ENCODE data around the gene PIPOX.

The PIPOX gene

DNA sequence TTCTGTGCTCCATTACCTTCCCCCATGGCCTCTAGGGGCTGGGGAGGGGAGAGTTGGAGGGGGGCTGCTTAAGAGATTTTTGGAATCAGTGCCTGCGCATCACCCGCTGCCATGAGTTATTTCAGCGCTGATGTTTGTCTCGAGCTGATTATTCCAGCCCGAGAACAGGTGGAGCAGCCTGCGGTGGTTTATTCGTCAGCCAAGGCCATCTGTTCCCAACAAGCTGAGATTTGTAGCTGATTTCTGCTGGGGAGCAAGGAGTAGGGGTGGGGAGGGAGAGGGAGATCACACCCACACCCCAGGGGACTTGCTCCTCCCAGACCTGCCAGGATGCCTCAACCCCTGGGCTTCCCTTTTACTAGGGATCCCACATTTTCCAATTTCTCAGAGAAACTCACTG, 23.1 kb downstream of the PIPOX start:
- CTCF ChIA-PET, result interaction anchor here (1.1 kb wide), 1 partner anchor 29 kb away, joined by 3 read pairs; no protein-coding TSS in a partner anchor
- Mint-ChIP-seq H3K4me3 (no peak overlapping the region), H3K27ac (no peak overlapping the region), H3K36me3 (no peaks in the 10 kb centered on the region), H3K27me3 (peaks cover 21% of the 10 kb centered on the region), H3K4me1 (no peaks in the 10 kb centered on the region), H3K9me3 (no peaks in the 10 kb centered on the region)
- no peak for DNase-seq

DNA sequence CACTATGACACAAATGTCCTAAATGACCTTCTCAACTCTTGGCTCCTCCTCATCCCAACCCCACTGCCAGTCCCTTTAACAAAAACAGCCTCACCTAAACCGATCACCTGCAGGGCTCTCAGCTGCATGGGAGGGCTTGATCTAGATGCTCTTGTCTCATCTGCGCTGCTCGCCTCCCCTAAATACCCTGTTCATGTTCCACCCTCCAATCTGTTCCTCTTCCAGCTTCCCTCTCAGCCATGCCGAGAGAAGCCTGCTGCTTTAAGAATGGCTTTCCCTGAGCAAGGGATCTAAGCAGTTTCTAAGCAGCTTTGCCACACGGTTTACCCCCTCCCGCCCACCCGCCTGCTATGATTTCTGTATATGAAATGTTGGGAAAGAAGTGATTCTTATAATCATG, 23.7 kb downstream of the PIPOX start:
- Mint-ChIP-seq H3K4me1 (no peaks in the 10 kb centered on the region), H3K27me3 (peaks cover 21% of the 10 kb centered on the region), H3K4me3 (no peak overlapping the region), H3K9me3 (no peaks in the 10 kb centered on the region), H3K36me3 (no peaks in the 10 kb centered on the region), H3K27ac (no peak overlapping the region)
- CTCF ChIA-PET, result interaction anchor here (1.0 to 1.1 kb wide), 2 partner anchors 30 to 101 kb away, joined by 3 read pairs; no protein-coding TSS in a partner anchor
- DNase-seq, result no peak

DNA sequence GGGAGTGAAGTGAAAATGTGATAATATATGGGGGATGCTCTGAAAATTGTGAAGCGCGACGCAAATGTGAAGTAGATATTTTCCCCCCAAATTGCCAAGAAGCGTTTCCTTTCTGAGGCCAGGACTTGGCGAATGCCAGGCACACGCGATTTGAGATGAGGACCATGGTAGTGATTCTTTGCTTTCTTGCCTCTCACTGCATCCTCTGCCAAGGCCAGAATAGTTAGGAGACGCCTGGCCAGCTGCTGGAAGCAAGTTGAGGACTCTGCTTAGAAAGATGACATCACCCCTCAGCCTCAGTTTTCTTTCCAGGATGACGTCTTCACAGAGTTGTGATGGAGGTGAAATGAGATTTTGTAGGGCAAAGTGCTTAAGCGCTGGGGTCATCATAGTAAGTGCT, 25.9 kb downstream of the PIPOX start:
- no peaks in the 10 kb centered on the region for H3K9me3 Mint-ChIP-seq
- H3K4me3 Mint-ChIP-seq, result no peak overlapping the region
- CTCF ChIA-PET, result no interaction called here
- no peak overlapping the region for H3K27ac Mint-ChIP-seq
- no peaks in the 10 kb centered on the region for H3K4me1 Mint-ChIP-seq
- peaks cover 14% of the 10 kb centered on the region for H3K27me3 Mint-ChIP-seq
- DNase-seq, result no peak
- H3K36me3 Mint-ChIP-seq, result no peaks in the 10 kb centered on the region

DNA sequence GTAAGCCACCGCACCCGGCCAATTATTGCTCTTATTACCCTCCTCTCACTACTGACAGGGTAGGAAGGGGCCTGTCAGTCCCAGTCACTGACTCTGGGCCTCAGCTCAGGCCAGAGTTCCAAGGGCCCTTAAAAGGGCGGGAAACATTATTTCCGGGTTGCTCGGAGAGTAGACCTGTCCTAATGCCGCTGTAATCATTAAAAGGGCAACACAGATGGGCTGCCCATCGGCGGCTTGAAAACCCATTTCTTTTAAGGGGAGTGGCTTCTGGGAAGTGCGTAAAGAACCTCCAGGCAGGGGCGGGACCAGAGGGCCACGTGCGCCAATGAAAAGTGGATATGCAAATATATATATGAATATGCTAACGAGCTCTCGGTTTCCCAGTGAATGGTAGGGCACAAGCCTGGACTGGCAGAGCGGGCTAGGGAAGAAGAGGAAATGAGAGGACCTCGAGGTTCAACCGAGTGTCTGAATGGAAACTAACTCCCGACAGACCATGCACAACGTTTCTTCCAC, 26.6 kb downstream of the PIPOX start:
- H3K4me3 Mint-ChIP-seq, result no peak overlapping the region
- peaks cover 13% of the 10 kb centered on the region for H3K27me3 Mint-ChIP-seq
- no peak overlapping the region for H3K27ac Mint-ChIP-seq
- DNase-seq, result no peak
- H3K9me3 Mint-ChIP-seq, result no peaks in the 10 kb centered on the region
- CTCF ChIA-PET, result interaction anchor here (1.3 kb wide), 1 partner anchor 47 kb away, joined by 3 read pairs; no protein-coding TSS in a partner anchor
- H3K36me3 Mint-ChIP-seq, result no peaks in the 10 kb centered on the region
- H3K4me1 Mint-ChIP-seq, result no peaks in the 10 kb centered on the region

DNA sequence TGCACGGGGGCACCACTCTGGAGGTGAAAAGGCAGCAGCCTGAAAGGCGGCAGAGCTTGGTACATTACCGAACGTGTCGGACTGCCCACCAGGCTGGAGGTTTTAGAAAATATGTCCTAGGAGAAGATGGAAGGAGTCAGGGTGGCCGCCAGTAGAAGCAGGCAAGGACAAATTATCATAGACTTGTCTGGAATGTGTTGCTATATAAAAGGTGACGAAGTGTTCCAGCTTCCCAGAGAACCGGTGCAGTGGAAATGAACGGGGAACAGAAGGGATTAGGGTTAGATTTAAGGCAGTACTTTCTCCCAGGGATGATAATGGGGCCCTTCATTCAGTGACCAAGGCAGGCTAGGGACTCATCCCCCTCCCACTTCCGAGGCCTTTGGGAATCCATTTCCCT, 27.4 kb downstream of the PIPOX start:
- Mint-ChIP-seq H3K4me1 (no peaks in the 10 kb centered on the region), H3K36me3 (no peaks in the 10 kb centered on the region), H3K4me3 (no peak overlapping the region), H3K27ac (no peak overlapping the region), H3K27me3 (peaks cover 13% of the 10 kb centered on the region), H3K9me3 (no peaks in the 10 kb centered on the region)
- DNase-seq, result no peak
- CTCF ChIA-PET, result interaction anchor here (1.3 kb wide), 1 partner anchor 47 kb away, joined by 3 read pairs; no protein-coding TSS in a partner anchor

DNA sequence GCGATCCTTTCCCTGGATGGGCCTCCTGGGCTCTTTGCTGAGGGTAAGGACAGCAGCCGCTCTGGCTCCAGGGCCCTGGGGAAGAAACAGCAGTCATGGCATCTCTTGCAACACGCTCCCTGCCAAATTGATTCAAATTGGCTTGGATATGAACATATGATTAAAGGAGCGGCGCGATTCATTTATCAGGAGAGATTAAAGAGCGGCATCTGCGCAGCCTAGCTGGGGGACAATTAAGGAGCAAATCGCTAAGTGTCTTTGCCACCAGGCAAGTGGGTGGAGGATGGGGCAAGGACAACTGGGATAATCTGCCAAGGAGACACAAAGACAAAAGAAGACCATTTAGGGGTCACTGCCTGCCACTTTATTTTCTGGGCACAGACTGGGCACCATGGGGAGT, 27.8 kb downstream of the PIPOX start:
- Mint-ChIP-seq H3K27ac (no peak overlapping the region), H3K4me1 (no peaks in the 10 kb centered on the region), H3K4me3 (no peak overlapping the region), H3K36me3 (no peaks in the 10 kb centered on the region), H3K9me3 (no peaks in the 10 kb centered on the region), H3K27me3 (peaks cover 9% of the 10 kb centered on the region)
- CTCF ChIA-PET, result interaction anchor here (1.3 kb wide), 1 partner anchor 46 kb away, joined by 3 read pairs; no protein-coding TSS in a partner anchor
- DNase-seq, result no peak

DNA sequence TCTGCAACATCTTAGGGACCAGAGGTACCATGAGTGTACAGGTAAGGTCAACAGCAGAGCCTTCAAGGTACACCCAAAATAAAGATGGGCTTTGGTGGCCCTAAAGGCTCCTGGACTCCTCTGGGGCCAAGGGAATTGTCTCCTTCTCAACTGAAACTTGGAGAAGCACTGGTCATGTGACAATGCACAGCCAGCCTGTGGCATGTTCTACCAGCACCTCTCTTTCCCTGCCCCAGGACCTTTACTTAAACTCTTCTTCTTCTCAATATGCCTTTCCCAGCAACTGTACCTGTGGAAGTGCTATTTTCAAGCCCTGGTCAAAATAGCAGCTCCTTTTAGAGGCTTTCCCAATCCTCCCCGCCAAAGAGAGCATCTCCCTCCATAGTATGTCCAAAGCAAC, 28.4 kb downstream of the PIPOX start:
- H3K27me3 Mint-ChIP-seq, result peaks cover 4% of the 10 kb centered on the region
- no peak overlapping the region for H3K27ac Mint-ChIP-seq
- H3K4me3 Mint-ChIP-seq, result no peak overlapping the region
- H3K9me3 Mint-ChIP-seq, result no peaks in the 10 kb centered on the region
- CTCF ChIA-PET, result no interaction called here
- H3K4me1 Mint-ChIP-seq, result no peaks in the 10 kb centered on the region
- no peak for DNase-seq
- no peaks in the 10 kb centered on the region for H3K36me3 Mint-ChIP-seq

DNA sequence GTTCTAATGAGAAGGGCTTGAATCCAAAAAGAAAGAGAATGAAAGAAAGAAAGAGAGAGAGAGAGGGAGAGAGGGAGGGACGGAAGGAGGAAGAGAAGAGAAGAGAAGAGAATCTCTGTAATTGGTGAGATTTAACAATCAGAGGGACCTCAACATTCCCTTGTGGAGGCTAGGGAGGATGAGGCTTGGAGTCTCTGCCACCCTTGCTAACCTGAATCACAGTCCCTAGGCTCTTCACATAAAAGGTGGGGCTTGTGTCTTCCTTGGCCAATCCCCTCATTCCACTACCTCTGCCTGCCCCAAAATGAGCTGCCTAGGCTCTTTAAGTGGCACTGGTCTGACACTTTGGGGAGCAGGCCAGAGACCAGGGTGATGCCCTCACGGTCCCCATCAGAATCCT, 30.1 kb downstream of the PIPOX start:
- CTCF ChIA-PET, result no interaction called here
- Mint-ChIP-seq H3K27me3 (no peaks in the 10 kb centered on the region), H3K4me1 (no peaks in the 10 kb centered on the region), H3K36me3 (no peaks in the 10 kb centered on the region), H3K9me3 (no peaks in the 10 kb centered on the region), H3K4me3 (no peak overlapping the region), H3K27ac (no peak overlapping the region)
- DNase-seq, result no peak

DNA sequence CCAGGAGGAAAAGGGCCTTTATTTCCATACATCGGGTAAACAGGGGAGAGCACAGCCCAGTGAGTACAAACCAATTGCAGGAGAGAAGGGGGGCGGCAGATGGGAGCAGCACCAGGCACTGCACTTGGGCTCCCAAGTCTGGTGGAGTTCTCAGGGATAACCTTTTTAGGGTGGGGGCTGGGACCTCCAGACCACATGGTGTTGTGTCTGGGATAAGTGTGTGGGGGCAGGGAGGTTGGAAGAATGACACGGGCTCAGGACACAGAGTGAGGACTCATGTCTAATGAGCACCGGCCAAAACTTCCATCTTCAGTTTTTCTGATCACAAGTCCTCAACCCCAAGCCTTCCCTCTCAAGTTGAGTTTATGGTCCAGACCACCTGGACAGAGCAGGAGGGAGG, 30.6 kb downstream of the PIPOX start:
- Mint-ChIP-seq H3K36me3 (no peaks in the 10 kb centered on the region), H3K27me3 (no peaks in the 10 kb centered on the region), H3K27ac (no peak overlapping the region), H3K4me3 (no peak overlapping the region), H3K9me3 (no peaks in the 10 kb centered on the region), H3K4me1 (no peaks in the 10 kb centered on the region)
- no peak for DNase-seq
- CTCF ChIA-PET, result no interaction called here

DNA sequence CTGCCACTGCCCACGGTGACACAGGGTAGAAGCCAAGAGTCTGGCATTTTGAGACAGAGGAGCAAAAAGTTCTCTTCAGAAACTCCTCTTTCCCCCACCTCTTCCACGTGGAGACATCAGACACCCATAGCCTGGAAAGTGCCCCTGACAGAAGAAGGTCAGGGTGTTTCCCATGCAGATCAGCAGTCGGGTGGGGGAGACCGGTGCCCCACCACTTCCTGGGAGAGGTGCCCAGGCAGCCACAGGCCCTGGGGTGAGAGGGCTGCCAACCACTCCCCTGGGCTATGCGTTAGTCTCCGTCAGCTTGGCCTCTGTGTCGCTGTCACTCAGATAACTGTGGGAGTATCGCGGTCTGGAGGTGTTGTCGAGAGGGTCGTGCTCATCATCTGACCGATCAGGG, 31.5 kb downstream of the PIPOX start:
- Mint-ChIP-seq H3K4me1 (no peaks in the 10 kb centered on the region), H3K36me3 (peaks cover 3% of the 10 kb centered on the region), H3K4me3 (no peak overlapping the region), H3K27ac (no peak overlapping the region), H3K9me3 (no peaks in the 10 kb centered on the region), H3K27me3 (no peaks in the 10 kb centered on the region)
- DNase-seq, result no peak
- CTCF ChIA-PET, result no interaction called here

DNA sequence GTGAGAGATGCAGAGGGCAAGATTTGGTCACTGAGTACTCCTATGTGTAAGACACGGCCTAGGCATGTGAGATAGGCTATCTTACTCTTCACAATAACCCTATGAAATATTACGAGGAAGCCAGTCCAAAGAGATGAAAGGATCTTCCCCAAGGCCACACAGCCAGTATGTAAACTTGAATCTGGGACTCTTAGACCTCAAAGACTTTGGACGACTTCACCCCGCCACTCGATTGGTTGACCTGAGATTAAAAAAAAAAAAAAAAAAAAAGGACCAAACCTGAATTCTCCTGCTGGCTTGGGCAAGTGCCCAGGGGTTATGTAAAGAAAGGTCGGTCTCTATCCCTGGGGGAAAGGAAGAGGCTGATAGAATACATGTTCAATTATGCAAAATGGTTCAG, 33.1 kb downstream of the PIPOX start:
- DNase-seq, result no peak
- Mint-ChIP-seq H3K36me3 (peaks cover 12% of the 10 kb centered on the region), H3K4me1 (no peaks in the 10 kb centered on the region), H3K9me3 (no peaks in the 10 kb centered on the region), H3K4me3 (no peak overlapping the region), H3K27me3 (no peaks in the 10 kb centered on the region), H3K27ac (no peak overlapping the region)
- CTCF ChIA-PET, result interaction anchor here (1.3 kb wide), 1 partner anchor 110 kb away, joined by 5 read pairs; no protein-coding TSS in a partner anchor

DNA sequence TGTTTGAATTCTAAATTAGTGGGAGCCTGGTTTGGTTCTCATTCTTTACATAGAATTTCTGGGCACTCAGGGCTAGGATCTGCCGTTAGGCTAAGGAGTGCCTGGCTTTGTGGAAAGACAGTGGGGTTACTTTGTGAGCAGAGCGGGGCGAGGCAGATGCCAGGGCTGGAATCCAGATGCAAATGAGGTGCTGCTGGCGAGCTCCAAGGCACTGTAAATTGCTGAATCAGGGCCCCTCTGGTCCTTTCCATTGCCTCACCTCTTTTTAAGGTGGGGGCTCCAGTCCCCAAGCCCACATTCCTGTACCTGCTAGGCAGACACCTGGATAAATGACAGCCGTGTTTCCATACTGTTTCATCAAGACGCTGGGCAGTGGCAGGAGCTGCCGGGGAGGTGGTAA, 33.8 kb downstream of the PIPOX start:
- Mint-ChIP-seq H3K27ac (no peak overlapping the region), H3K4me1 (no peaks in the 10 kb centered on the region), H3K9me3 (no peaks in the 10 kb centered on the region), H3K27me3 (no peaks in the 10 kb centered on the region), H3K36me3 (peaks cover 19% of the 10 kb centered on the region), H3K4me3 (no peak overlapping the region)
- DNase-seq, result no peak
- CTCF ChIA-PET, result interaction anchor here (1.0 to 1.3 kb wide), 2 partner anchors 40 to 111 kb away, joined by 5 to 6 read pairs; no protein-coding TSS in a partner anchor

DNA sequence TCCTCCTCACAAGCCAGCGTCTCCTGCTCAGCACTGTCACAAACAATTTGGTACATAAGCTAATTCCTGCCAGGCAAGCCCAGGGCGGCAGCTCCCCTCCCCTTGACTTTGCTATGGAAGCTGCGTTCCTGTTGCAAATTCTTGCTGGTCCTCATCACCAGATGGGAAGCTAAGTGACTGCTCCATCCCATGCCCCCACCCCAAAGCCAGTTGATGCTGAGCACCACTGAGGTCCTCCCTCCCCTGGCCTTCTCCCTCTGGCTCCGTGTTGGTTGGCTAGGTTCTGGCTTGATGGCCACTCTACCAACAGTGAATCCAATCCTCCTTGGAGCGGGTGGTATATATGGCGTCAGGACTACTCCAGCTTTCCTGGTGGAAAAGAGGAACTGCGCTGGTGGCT, 34.4 kb downstream of the PIPOX start:
- CTCF ChIA-PET, result interaction anchor here (1.0 to 1.3 kb wide), 2 partner anchors 39 to 112 kb away, joined by 5 to 6 read pairs; no protein-coding TSS in a partner anchor
- Mint-ChIP-seq H3K4me1 (no peaks in the 10 kb centered on the region), H3K36me3 (peaks cover 23% of the 10 kb centered on the region), H3K27me3 (no peaks in the 10 kb centered on the region), H3K9me3 (no peaks in the 10 kb centered on the region), H3K4me3 (no peak overlapping the region), H3K27ac (no peak overlapping the region)
- DNase-seq, result no peak

DNA sequence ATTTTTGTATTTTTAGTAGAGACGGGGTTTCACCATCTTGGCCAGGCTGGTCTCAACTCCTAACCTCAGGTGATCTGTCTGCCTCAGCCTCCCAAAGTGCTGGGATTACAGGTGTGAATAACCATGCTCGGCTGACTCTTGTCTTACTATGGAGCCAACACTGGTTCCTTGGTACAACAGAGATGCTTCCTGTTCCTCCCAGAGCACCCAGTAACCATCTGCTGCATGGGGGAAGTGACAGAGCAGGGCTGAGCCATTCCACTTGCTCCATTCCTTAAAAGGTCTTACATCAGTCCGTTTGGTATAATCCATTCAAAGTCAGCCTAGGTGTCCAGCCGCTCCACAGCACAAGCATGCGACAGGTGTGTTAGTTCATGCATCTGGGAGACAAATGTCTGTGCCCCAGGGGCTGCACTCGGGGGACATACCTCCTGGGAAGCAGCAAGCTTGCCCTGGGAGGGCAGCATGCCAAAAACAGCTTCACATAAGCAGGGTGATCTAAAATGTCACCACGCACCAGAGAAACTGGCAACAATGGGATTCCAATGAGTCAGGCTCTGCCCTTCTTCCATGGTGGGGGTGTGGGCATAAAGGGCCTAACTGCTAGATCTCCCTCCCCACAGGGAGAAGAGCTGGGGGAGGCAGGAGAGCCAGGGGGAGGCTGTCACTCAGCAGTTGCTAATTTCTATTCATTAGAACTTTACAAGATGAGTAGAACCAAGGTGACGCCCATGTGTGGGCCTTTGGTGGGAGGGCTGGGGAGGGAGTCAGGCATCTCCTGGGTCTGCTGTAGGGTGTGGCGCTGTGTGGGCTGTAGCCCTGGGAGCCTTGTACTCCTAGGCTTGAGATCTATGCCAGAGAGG, 35.5 kb downstream of the PIPOX start:
- Mint-ChIP-seq H3K9me3 (no peaks in the 10 kb centered on the region), H3K36me3 (peaks cover 23% of the 10 kb centered on the region), H3K4me1 (no peaks in the 10 kb centered on the region), H3K27me3 (no peaks in the 10 kb centered on the region), H3K27ac (no peak overlapping the region), H3K4me3 (no peak overlapping the region)
- CTCF ChIA-PET, result interaction anchor here (1.0 to 1.2 kb wide), 2 partner anchors 45 to 113 kb away, joined by 3 read pairs; no protein-coding TSS in a partner anchor
- DNase-seq, result no peak

DNA sequence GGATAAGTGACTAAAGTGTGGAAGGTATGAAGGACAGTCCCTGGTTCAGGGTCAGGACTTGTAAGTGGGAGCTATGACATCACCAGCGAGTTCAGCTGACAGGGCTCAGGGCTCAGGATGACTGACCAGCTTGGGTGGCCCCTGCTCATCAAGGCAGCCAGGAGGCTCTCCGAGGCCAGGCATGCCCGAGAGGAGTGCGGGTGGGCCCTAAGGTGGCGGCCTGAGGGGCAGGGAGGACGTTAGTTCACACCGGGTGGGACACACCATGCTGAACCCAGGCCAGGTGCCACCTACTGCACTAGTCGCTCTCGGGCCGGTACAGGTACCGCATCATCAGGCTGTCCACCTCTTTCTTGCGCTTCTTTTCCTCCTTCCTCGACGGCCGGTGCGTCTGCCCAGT, 36.5 kb downstream of the PIPOX start:
- DNase-seq, result no peak
- Mint-ChIP-seq H3K36me3 (peaks cover 29% of the 10 kb centered on the region), H3K9me3 (no peaks in the 10 kb centered on the region), H3K27me3 (no peaks in the 10 kb centered on the region), H3K4me3 (no peak overlapping the region), H3K27ac (no peak overlapping the region), H3K4me1 (no peaks in the 10 kb centered on the region)
- CTCF ChIA-PET, result interaction anchor here (1.0 to 1.2 kb wide), 3 partner anchors 37 to 114 kb away, joined by 3 read pairs; no protein-coding TSS in a partner anchor

All from activated naive CD4-positive, alpha-beta T cell treated with anti-CD3 and anti-CD28 coated beads, Interleukin-2, amount 10 ng/mL, durations not matched to agents 7 days and 5 days (primary cell).